GM19452 (cell line): ENCODE data around the gene CNTROB.
A peak's percentile ranks its signal among the peaks of the same experiment; 100 is the strongest.

Source experiments
- ATAC-seq: cut with Tn5 transposase; IDR thresholded peaks from one replicate; pipeline ENCODE4 v1.9.1; 2021; ENCODE audit not compliant: unreplicated experiment

Gene CNTROB

DNA sequence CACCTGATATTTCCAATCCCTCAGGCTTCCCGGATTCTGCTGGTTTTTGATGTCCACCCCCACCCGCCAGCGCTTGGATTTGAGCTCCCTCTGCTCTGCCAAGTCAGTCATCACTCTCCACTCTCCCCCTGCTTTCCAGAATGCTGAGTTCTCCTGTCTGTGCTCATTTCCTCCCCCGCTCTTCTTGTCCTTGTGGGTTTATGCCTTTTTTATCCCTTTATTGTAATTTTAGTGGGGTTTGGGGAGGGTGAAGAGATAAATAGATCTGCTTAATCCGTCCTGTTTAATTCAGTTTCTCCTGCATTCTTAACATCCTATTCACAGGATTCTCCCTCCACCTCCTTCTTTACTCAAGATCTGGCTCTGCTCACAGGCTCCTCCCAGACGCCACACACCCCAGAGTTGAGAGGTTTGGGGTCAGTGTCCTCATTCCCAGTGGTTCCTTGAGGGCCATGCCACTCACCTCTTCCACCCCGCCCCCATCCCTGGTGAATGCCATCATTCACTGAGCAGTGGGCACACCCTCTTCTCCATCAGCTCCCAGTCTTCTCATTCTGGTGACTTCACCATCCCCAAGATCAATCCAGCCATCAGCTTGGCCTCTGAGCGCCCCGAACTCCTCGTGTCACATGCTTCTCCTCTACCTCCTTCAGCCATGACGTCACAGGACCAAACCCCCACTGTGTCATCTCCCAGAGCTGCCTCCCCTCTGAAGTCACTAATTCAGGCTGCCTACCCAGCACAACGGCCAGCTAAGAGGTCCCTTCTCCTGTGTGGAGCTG lies 55.3 kb downstream of the CNTROB start:
- no peak for ATAC-seq

DNA sequence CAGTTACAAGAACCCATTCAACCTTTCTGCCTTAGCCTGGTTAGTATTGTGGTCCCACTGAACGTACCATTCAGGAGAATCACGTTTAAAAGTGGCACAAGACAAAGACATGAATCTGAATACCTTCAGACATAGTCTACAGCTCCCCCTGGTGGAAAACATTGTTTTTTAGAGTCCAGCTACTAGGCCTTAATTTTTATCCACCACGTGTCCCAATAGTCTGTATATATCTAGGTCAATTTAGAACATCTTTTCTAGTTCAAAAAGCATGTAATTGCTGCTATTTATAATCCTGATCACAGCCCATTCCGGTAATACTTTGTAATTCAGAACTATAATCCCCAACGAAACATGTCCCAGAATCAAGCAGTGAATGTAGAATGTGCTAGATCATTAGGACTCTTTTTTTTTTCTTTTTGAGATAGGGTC lies 56.8 kb downstream of the CNTROB start:
- ATAC-seq = no peak

DNA sequence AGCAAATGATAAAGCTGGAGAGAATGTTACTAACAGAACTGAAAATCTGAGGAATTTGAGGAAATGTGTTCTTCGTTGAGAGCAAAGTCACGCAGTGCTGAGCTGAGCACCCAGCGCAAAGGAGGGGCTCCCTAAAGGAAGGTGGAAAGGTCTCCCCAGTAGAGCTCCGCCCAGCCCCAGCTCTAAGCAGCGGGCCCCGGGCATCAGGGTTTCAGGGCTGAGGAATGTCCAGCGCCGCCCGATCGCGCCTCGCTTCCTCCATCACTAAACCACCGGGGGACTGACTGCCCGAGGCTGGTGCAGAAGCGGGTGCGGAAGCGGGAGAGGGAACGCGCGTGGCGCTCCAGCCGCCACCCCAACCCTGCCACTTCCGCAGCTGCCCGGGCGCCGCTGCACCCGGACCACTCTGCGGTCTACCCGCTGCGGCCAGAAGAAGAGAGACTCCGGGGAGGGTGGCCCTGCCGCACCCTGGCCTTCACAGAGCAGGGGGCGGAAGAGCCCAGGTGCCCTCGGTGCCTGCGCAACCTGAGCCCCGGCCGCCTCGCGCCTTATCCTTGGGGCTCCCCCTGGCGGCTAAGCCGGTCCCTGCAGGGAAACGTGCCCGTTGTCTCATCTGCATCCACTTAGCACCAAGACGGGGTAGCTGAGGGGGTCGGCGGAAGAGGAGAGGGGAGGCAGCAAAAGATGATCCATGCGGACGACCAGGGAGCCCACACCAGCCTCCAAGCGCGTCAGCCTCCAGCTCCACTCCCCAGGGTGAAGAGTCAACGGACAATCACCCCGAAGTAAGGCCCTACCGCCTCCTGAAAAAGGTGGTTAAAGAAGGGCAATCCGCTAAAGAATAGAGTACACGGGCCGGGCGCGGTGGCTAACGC lies 58.0 kb downstream of the CNTROB start:
- peak; percentile 80 for ATAC-seq

DNA sequence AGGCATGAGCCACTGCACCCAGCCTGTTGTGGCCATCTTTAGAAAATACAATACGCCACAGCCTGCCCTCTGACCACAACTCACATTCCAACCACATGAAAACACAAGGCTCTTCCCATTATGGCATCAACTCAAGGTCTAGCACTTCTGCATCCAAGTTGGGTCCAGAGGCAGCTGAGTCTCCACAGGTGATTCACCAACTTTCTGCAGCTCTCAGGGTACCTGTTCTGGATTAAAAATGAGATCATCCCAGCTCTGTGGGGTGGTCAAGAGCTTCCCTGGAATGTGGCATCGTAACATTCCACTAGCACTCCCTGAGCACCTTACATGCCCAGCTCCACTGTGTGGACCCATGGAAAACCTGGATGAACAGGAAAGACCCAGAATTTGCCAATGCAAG lies 60.5 kb downstream of the CNTROB start:
- no peak for ATAC-seq

DNA sequence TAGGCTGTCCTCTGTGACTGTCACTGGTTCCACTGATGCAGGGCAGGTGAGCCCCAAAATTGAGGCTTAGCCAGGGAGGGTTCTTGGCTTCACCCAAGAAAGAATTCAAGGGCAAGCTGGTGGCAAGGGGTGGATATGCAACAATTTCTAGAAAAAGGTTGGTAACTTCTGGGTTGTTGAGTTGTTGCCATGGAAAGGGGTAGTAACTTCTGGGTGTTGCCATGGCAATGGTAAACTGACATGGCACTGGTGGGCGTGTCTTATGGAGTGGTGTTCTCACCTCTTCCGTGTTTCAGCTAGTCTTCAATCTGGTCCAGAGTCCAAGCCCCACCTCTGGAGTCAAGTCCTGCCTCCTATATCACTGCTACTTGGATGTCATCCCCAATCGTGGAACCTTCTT lies 60.9 kb downstream of the CNTROB start:
- no peak for ATAC-seq

DNA sequence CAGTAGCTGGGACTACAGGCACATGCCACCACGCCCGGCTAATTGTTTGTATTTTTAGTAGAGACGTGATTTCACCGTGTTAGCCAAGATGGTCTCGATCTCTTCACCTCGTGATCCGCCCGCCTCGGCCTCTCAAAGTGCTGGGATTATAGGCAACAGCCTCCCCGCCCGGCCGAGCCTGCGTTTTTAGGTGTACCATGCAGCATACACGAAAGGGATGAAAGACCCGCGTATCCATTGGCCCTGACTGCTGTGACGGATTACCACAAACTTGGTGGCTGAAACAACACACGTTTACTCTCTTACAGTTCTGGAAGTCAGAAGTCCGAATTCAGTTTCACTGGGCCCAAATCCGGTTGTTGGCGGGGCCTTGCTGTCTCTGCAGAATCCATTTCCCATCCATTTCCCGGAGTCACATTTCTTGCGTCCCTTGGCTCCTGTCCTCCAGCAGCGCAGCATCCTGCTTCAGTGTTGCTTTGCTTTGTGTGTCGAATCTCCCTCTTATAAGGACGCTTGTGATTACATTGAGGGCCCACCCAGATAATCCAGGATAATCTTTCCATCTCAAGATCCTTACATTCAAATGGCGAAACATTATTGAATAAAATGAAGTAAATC lies 62.1 kb downstream of the CNTROB start:
- no peak for ATAC-seq

DNA sequence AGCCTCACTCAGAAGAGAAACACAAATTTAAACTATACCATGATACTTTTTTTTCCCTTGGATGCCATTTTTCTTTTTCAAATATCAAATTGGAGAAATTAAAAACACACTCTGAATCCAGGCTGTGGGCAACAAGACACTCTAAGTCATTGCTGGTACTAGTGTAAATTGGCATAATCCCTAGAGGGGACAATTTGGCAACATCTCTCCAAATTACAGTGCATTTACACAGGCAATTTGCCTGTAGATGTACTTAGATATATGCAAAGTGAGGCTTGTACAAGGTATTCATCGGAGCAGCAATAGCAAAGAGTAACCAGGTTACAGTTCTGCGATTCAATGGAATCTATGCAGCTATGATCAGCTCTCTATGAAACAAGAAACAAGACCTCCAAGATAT lies 63.7 kb downstream of the CNTROB start:
- ATAC-seq = no peak

DNA sequence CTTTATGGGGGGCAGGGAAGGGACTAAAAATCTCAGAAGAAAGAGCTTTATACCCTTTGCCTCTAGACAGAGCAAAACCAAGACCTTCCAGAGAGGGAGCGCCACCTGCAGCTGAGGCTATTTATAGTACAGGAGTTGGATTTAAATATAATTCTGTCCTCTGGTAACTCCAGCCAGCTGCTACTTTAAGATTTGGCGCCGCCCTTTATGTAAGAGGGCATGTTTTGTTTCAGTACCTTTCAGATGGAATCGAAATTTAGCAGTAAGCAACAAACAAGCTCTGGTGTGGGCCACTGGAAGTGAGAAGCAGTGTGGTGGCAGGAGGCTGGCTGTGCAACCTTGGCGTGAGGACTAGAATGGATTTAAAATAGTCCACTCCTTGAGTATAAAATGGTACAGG lies 65.2 kb downstream of the CNTROB start:
- no peak for ATAC-seq
